Measurements from ENCODE around the gene CES1.

- TF ChIP-seq CTCF (IDR thresholded peaks at IDR 0.05) (no peak), POLR2AphosphoS5 (IDR thresholded peaks at IDR 0.05) (no peak)
Observed at GRCh38 chr16:55856950-55857349, 24.1 kb upstream of the CES1 start.

Data from esophagus muscularis mucosa (tissue), 3 donors.